ENCODE data around the gene IQCM.

Gene IQCM

DNA sequence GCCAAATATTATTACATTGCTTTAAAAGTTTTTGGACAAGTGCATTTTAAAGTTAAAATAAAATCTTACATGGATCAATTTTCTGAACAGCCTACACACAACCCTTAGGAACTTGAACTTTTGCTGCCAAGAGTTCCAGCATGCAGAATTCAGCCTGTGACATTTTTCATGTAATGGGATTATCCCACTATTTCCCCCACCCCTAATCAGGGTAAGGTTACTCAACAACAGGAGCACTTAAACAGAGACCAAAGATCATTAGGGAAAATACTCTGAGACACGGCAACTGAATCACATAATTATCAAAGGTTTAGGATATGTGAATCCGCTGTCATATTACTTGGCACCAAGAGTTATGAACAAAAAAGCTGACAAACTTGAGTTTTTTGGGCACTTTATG, 47.2 kb downstream of the IQCM start:
- DNase-seq = no peak

DNA sequence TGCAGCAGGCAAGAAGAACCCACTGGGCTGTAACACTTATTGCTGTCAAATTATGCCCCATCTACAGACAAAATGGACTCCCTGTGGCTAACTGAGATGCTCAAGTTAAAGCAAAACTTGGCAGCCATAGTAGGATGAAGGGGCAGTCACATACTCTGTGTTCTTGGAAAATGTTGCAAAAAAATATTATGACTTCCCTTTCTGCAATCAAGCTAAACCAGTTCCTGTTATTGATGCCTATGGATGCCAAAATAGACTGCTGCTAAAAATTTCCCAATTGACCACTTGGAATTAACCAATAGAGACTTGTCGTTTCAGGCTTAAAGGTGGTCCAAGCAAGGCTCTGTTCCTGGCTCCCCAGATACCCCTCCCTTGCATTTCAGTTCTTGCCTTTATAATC, 49.5 kb downstream of the IQCM start:
- no peak for DNase-seq

DNA sequence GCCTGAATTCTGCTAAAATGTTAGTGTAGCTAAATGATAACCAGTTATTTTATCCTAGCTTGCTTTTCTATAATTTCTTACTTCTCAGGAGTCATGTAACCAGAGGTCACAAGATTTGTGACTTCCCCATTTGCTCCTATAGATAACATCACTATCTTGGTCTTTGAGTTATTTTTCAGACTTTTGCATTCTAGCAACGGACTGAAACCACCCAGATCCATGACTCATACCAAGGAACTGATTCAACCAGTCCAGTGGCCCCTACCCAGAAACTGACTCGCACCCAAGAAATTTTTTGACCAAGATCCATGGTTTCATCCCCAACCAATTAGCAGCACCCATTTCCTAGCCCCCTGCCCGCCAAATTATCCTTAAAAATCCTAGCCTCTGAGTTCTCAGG, 50.0 kb downstream of the IQCM start:
- DNase-seq = no peak

DNA sequence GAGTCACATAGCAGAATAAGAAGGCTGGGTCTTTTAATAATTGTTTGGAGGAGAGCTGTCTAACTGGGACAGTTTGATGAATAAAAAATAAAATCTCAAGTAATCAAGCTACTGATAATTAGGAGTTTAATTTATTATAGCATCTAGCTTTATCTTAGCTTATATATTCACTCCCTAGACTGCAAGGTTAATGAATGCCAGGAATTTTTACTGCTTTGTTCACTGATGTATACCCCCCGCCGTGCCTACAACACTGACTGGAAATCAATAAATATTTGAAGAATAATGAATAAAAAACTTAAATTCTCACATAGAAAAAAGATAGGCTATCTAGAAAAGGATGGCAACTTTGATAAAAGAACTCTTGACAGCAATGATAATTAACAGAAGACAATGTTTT, 59.7 kb downstream of the IQCM start:
- no peak for DNase-seq

DNA sequence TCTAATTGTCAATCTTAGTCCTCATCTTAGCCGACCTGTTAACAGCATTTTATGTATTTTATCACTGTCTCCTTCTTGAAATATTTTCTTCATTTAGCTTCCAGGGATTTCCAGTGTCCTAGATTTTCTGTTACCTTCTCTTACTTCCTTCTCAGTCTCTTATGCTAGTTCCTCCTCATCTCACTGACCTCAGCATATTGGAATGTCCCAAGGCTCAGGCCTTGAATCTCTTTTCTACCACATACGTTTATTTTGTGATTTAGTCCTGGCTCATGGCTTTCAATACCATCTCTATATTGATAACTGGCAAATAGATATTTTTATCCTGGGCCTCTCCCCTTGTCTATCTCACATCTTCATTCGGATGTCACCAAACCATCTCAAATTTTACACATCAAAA, 61.1 kb downstream of the IQCM start:
- DNase-seq = no peak

DNA sequence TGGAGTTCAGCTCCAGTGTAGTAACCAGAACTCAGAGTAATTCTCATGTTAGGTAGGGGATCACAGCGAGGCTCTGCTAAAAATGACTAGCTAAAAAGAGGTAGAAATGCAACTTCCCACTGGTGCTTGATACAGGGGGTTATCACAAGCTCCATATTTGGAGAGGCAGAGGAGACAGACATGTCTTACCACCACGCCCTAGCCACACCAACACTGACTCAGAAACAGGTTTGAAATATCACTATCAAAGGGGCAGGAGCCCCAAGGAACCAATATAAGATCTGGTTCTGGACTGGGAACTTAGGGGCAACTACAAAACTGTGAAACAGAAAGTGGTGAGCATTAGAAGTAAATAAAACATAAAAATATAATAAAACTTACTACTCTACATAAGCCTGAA, 62.9 kb downstream of the IQCM start:
- no peak for DNase-seq

DNA sequence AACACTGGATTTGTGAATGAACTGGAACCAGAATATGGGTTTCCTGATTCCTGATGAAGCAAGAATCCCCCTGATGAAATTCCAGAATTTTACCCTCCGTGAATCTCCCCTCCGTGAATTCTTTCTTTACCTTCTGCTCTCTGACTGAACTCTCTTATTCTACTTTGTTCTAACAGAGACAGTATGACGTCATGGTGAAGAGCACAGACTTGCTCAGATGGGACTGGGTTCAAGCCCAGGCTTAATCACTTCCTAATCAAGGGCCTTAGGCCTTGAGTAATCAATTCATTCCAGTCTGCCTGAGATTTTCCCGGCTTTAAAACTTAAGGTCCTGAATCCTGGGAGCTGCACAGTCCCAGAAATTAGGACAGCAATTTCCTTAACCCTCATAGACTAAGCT, 64.5 kb downstream of the IQCM start:
- no peak for DNase-seq

DNA sequence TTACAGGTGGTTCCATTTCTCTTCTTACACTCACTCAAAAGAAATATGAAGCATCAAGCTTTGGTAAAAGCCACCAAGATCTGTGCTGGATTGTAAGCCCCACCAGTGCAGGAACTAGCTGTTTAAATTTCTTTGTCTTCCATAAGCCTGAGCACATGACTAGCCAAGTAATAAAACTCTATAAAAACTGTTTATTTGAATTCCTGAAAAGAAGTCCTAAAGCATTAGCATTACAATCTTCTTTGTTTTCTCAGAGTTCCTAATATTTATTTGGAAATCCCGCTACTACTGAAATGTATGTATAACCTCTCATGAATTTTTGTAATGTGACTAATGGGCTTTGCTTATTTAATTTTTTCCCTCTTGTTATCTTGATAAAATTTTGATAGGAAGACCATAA, 65.9 kb downstream of the IQCM start:
- DNase-seq = no peak

DNA sequence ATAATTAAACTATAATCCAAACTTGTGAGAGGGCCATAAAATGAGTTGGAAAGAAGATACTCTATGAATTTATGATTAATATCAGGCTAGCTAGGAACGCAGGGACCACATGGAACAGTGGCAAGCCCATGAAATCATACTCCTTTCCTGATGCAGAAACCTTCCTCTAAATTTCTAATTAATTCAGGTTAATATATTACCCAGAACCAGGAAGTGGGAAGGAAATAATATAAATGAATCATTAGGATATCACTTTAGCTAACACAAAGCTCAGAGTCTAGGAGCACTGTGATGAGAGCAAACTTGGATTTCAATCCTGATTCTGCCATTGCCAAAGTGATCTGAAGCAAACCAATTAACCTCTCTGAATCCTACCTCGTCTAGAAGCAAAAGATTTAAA, 68.0 kb downstream of the IQCM start:
- DNase-seq = no peak

DNA sequence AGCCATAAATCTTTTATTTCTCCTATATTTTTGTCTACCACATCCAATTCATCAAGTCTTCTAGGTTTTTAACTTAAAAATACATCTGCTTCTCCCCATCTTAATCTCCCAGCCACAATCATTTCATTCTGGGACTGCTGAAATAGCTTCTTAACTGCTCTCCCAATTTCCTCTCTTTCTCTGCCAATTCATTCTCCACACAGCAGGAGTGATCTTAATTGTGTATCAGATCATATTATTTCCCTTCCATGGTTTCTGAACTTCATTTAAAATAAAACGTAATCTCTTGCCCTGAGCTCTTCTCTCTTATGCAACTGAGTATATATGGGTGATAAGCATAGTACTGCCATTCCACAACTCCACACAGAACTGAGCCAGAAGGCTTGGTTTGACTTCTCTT, 69.4 kb downstream of the IQCM start:
- DNase-seq = no peak

DNA sequence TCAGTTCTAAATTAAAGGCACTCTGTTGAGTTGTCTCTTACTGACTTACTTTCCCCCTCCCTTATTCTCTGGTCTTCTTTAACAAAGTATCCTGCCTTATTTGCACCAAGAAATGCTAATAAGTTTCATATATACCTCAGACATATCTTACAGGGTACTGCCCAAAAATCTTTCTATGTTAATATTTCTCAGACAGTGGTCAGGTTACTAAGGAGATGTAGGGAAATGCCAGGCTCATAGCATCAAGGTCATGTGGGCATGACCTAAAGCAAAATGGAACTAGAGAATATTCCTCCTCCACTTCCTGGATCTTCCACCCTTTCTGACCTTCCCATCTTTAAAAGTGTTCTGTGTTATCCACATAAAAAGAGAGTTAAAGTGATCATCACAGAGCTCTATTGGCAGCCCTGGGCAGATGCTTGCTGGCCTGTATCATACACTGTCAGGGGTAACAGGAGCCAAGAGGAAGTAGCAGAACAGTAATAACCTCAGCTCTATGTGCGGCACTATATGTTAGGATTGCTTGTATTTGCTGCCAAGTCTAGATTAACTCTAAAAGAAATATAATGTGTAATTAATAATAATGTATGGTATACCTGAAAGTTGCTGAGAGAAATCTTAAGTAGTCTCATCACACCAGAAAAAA, 74.3 kb downstream of the IQCM start:
- no peak for DNase-seq

DNA sequence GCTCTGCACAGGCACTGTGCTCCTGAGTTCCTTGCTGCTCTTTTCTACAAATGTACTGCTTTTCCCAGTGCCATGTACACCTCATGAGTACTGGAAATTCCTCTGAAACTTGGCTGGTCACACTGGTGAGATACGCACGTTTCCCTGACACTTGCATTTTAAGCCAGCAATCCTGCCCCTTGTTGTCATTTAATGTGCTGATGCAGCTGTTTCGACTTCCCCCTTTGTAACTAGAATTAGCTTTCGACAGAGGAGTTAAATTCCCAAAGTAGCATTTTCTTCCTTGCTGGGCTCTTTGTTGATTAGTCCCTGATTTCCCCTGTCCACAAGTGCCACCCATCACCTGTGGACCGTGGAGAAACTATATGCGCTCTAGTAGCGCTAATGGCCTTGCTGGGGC, 77.5 kb downstream of the IQCM start:
- DNase-seq = no peak

DNA sequence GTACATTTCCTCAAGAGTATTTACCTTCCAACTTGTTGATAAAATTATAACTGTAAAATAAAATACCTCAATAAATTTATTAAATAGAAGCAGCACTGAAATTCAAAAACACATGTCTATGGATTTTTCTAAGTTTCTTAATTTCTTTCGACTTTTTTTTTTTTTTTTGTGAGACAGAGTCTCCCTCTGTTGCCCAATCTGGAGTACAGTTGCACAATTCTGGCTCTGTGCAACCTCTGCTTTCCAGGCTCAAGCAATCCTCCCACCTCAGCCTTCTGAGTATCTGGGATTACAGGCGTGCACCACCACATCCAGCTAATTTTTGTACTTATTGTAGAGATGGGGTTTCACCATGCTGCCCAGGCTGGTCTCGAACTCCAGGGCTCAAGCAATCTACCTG, 79.8 kb downstream of the IQCM start:
- no peak for DNase-seq

DNA sequence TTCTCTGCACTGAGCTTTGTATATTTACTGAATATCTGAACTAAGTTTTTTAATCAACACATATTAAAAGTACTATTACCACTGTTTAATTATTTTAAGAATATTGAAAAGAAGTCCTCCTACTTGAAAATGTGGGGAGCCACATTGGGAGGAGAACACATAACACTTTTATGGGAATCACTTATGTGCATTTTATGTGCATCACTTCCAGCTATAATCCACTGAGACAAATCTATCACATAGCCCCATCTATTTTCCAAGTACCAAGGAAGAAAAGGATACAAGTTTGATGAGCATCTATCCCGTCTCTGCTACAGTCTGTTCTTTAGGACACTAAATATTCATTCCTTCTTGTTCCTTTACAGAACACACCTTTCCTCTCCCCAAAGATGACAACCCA, 87.2 kb downstream of the IQCM start:
- DNase-seq = no peak

DNA sequence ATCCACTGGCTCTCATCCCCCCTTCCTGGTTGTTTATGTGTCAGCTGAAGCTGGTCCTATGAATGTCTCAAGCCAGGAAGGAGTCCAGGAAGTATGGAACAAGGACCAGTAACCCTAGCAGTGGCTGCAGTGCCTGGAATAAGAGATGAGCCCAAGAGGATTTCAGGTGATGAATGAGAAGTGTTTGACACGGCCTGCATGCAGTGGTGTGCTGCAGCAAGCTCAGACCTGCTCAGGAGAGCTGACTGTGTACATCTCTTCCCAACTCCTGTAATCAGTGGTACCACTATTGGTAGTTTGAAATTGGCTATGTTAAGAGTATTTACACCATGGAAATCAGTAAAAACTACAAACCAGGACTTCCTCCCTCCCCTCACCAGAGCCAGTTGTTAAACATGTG, 88.0 kb downstream of the IQCM start:
- DNase-seq = no peak

DNA sequence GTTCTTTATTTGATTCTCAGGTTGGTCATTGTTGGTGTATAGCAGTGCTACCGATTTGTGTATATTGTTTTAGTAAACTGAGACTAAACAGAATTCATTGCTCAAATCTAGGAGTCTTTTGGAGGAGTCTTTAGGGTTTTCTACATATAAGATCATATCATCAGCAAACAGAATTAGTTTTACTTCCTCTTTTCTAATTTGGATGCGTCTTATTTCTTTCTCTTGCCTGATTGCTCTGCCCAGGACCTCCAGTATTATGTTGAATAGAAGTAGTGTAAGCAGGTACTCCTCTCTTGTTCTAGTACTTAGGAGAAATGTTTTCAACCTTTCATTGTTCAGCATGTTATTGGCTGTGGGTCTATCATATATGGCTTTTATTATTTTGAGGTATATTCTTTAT, 92.6 kb downstream of the IQCM start:
- DNase-seq = no peak

DNA sequence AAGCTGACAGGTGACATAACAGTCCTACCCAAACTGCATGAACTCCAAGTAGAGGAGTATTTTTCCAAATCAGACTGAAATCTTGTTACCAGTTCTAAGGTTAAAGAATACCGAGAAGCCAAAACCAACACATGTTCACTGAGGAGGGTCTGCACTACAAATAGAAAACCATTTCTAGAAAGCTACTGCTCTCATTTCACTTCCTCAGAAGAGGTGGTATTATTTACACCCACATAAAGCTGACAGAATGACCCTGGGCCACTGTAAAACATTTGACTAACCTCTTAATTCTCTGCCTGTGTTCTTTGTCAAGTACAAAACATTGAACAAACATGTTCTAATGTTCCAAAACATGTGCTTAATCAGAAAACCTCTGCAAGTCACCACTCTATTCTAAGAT, 95.8 kb downstream of the IQCM start:
- DNase-seq = no peak

DNA sequence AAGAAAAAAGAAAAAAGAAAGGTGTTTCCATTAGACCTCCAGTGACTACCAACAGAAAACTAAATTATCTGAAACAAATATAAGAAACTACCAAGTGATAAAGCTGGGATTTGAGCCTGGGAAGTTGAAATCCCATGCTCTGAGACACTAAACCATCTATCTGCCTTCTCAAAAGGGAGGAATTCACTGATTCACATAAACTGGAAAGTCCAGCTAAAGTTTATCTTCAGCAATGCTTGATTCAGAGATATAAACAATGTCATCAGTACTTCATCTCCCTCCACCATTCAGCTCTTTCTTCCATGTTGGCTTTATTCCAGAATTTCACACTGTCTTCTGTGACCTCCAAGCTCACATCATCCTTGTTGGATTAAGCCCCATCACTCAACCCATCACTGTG, 96.3 kb downstream of the IQCM start:
- no peak for DNase-seq

DNA sequence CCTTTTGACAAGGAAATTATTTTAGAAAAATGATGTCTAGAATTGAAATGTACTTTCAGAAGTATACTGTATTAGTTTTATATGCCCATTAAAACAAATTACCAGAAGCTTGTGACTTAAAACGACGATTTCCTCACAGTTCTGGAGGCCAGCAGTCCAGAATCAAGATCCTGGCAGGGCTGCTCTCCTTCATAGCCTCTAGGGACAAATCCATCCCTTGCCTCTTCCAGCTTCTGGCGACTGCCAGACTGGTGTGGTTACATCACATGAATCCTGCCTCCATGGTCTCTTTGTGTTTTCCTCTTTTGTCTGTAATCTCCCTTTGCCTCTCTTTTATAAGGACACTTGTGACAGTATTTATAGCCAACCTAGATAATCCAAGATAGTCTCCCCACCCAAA, 97.1 kb downstream of the IQCM start:
- no peak for DNase-seq

DNA sequence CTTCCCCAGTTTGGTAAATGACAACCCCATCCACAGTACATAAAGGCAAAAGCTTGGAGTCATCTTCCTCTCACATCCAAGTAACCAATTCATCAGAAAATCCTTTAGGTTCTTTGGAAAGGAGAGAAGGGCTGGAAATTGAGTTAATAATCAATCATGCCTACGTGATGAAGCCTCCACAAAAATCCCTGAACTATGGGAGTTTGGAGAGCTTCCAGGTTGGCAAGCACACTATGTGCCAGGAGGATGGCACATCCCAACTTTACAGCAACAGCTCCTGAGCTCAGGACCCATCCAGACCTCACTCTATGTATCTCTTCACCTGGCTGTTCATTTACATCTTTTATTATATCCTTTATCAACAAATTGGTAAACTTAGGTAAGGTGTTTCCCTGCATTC, 98.9 kb downstream of the IQCM start:
- no peak for DNase-seq

DNA sequence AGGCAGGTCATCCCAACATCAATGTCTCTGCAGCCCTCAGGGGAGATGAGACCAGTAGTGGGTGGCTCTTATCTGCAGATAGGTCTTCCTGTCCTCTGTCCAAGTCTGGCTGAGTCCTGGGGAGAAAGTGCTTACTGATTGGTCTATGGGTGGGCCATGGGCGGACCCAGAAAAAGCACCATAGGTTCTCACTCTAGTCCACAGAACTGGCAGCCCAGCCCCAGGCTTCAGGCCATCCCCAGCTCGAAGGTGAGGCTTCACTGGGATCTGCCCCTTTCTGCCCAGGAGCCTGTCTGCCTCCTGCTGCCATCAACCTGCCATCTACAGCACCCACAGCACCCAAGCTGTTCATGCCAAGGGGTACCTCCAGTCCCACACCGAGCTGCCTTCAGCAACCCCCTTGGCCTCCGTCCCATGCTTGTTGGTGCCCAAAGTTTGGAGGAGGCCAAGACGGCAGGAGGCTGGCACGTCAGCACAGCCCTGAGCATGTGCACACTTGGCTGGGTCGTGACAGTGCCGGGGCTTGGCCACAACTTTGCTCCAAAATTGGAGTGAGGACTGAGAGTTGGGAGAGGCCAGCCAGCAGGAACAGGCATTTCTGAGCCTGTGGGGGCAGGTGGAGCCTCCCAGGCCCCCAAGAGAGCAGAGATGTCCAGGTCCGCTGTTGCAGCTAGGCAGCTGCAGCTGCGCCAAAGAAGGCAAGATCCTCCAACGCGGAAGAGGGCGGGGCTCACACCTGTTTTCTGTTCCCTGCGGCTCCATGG, 99.6 kb downstream of the IQCM start:
- DNase-seq = no peak

DNA sequence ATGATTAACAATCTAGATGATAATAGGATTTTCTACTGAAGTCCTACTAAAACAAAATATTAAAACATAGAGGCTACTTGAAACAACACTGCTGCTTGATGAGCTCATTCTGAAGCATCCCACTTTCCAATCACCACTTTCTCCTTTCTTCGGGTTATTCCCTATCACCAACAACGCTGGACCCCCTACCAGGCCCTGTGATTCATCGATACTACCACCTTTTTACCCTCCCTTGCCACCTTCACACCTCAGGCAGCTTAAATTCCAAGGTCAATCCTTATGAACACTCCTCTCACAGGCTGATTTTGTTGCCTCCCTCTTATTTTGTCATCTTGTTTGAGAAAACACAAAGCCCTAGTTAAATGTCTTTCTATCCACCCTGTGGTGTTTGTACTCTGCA, 102.6 kb downstream of the IQCM start:
- no peak for DNase-seq

DNA sequence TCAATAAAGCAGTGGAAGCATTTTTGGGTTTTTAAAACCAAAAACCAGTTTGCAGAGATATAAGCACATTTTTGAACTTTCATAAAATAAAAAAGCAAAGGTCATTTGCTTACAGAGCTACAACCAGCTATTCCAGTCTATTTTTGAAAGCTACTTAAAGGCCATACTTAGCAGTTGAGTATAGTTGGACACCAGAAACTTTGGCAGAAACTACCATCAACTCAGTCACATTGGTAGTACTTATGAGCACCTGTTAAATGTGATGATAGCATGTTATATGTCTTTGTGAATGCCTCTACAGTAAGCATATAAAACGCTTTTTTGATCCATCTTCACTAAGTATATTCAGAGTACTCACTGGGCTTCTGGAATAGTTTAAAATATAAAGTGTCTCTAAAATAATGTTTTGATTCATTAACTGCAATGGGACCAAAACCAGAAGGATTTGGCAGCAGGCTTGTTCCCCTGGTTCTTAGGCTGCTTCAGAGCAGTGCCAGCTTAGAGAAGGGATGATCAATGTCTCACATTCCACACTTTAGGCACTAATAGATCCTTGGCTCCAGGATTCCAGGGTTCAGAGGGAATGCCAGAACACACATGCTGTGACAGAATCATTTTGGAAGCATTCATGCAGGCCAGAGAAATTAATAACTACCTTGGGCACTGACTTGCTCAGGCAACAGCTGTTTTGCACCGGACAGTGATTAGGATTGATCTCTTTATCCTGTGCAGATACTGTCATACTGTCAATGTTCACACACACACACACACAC, 103.9 kb downstream of the IQCM start:
- DNase-seq = no peak

DNA sequence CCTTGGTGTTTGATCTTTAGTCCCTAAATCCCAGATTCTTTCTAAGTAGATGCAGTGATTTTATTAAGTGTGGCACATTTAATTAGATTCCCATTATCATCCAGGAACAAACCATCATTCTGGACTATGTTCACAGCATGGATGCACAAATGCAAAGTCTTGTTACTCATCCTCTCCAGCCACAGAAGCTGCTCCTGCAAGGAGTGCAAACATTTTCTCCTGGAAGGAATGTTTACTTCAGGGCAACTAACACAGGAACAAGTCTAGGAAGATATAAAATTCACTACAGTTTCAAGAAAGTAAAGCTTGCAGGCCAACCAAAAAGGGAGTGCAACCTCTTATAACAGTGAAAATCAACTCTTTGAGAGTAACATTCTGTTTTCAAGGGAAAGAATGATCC, 106.0 kb downstream of the IQCM start:
- DNase-seq = no peak
